PFSK-1 (cell line): ENCODE results near the gene RGS3.

Experiments used
- POLR2AphosphoS5 ChIP-seq: IDR thresholded peaks from 2 replicates; pipeline ENCODE4 v1.6.1; 2012; ENCODE audit warnings: low read depth, mild to moderate bottlenecking, control low read depth, low read length, moderate library complexity
- SIN3A ChIP-seq: IDR thresholded peaks from 2 replicates; pipeline ENCODE4 v1.6.1; 2012; ENCODE audit warnings: mild to moderate bottlenecking, low read length, moderate library complexity, borderline replicate concordance; ENCODE audit not compliant: insufficient read depth
- TAF1 ChIP-seq: IDR thresholded peaks from 2 replicates; pipeline ENCODE4 v1.6.1; 2012; ENCODE audit warnings: low read length, control low read depth, borderline replicate concordance; ENCODE audit not compliant: insufficient read depth
- TF ChIP-seq, protein P1 (sequence below), 2 experiments: IDR thresholded peaks; 2 replicates each; pipeline versions ENCODE4 v1.6.1 to v1.8.0; 2011 to 2012; ENCODE audit warnings: low read depth in 2 of 2, low read length in 2 of 2, control low read depth in 1 of 2, inconsistent platforms in 1 of 2, mild to moderate bottlenecking in 1 of 2, moderate library complexity in 1 of 2; ENCODE audit not compliant: insufficient read depth in 1 of 2

DNA sequence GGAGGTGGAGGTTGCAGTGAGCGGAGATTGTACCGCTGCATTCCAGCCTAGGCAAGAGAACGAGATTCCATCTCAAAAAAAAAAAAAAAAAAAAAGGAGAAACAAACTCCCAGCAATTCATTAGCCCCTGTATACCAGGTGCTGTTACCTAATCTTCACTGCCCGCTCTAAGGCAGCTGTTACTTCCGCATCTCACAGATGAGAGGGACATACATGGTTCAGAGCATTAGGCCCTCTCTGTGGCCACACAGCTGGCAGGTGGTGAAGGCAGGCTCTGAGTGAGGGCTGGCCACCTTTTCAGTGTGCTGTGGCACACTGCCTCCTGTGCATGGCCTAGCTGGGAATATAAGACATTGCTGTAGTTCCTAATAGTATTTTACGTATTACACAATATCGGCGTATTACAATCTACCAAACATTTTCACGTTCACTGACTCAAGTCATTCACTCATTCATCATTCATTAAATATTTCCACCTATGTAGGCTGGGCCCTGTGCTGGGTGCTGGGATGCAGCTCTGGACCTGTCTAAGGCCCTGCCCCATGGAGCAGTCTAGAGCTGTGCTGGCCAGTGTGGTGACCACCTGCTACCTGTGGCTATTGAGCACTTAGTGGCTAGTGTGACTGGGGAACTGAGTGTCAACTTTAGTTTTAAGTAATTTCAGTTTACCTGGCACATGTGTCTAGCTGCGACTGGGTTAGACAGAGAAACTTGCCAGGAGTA lies 35.8 kb downstream of the RGS3 start:
- TF ChIP-seq TAF1 (no peak), SIN3A (no peak), POLR2AphosphoS5 (no peak)
- TF ChIP-seq, protein P1, sequence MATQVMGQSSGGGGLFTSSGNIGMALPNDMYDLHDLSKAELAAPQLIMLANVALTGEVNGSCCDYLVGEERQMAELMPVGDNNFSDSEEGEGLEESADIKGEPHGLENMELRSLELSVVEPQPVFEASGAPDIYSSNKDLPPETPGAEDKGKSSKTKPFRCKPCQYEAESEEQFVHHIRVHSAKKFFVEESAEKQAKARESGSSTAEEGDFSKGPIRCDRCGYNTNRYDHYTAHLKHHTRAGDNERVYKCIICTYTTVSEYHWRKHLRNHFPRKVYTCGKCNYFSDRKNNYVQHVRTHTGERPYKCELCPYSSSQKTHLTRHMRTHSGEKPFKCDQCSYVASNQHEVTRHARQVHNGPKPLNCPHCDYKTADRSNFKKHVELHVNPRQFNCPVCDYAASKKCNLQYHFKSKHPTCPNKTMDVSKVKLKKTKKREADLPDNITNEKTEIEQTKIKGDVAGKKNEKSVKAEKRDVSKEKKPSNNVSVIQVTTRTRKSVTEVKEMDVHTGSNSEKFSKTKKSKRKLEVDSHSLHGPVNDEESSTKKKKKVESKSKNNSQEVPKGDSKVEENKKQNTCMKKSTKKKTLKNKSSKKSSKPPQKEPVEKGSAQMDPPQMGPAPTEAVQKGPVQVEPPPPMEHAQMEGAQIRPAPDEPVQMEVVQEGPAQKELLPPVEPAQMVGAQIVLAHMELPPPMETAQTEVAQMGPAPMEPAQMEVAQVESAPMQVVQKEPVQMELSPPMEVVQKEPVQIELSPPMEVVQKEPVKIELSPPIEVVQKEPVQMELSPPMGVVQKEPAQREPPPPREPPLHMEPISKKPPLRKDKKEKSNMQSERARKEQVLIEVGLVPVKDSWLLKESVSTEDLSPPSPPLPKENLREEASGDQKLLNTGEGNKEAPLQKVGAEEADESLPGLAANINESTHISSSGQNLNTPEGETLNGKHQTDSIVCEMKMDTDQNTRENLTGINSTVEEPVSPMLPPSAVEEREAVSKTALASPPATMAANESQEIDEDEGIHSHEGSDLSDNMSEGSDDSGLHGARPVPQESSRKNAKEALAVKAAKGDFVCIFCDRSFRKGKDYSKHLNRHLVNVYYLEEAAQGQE (IDR thresholded peaks at IDR 0.05; ENCODE audit: insufficient read depth in 1 of 2, low read depth in 2 of 2, low read length in 2 of 2), result no peak
